Breast epithelium (tissue), 4 donors: ENCODE results near the gene NEK5. TPM values are rescaled to one million over a fixed set of nuclear protein-coding genes. Genes with fewer than 3 reads are reported as not detected.

Experiments
- DNase-seq, 2 donors: peaks; one replicate each; pipeline ENCODE4 v3.0.0-alpha.2; 2019; ENCODE audit warnings: low spot score in 2 of 2
- H3K27ac ChIP-seq, 2 donors: fragments of 200-600 bp; sonication (generic) in 1 of 2; one replicate each; pipeline ENCODE4 v1.5.1; 2016 to 2019; ENCODE audit warnings: mild to moderate bottlenecking in 1 of 2
- H3K27me3 ChIP-seq, 2 donors: fragments of 200-600 bp; sonication (generic) in 1 of 2; one replicate each; pipeline versions ENCODE4 v1.5.1 to v1.6.0; 2017 to 2019; ENCODE audit warnings: control low read depth in 1 of 2, mild to moderate bottlenecking in 1 of 2
- H3K36me3 ChIP-seq: fragments of 200-600 bp; one replicate; pipeline ENCODE4 v1.5.1; 2019
- H3K4me1 ChIP-seq, 2 donors: fragments of 200-600 bp; sonication (generic); one replicate each; pipeline ENCODE4 v1.5.1; 2016 to 2019; ENCODE audit warnings: control low read depth in 1 of 2
- H3K4me3 ChIP-seq, 3 donors: fragments of 200-600 bp; sonication (generic); 1 replicate in 2 of 3; 2 replicates in 1 of 3; pipeline ENCODE4 v1.5.1; 2016 to 2019; ENCODE audit warnings: mild to moderate bottlenecking in 3 of 3, moderate library complexity in 2 of 3
- H3K9me3 ChIP-seq, 2 donors: fragments of 200-600 bp; sonication (generic) in 1 of 2; one replicate each; pipeline ENCODE4 v1.5.1; 2016 to 2019; ENCODE audit warnings: control low read depth in 1 of 2
- POLR2A ChIP-seq: fragments of 450-650 bp; IDR thresholded peaks from one replicate; pipeline ENCODE4 v1.6.1; 2016; ENCODE audit warnings: antibody characterized with exemption, mild to moderate bottlenecking, moderate library complexity
- POLR2AphosphoS5 ChIP-seq, 3 donors: sonication (generic); formaldehyde crosslinking; IDR thresholded peaks; one replicate each; pipeline ENCODE4 v1.6.1; 2017; ENCODE audit warnings: antibody characterized with exemption in 3 of 3
- intact Hi-C: fragments of 100-400 bp; cut with DNase I; formaldehyde crosslinking; loops from one replicate; pipeline ENCODE4 v1.15.1; 2023; ENCODE audit warnings: low total_unique reads
- total RNA-seq, 3 donors: library from RNA; depleted of rRNA; stranded (reverse); fragments of >200 nt; gene quantifications; one replicate each; pipeline ENCODE4 v1.1.0, GENCODE V29; 2016
- TF ChIP-seq, protein P1 (sequence below), 3 donors: fragments of 450-650 bp; IDR thresholded peaks; one replicate each; pipeline ENCODE4 v1.5.1; 2016 to 2017; ENCODE audit warnings: antibody characterized with exemption in 3 of 3, mild to moderate bottlenecking in 3 of 3, moderate library complexity in 3 of 3

Gene NEK5
- total RNA-seq, 3 donors from 2014 or later: 0.16 to 2.9 (median 0.98) TPM

GRCh38 chr13:52136763-52137162 lies 7.9 kb upstream of the NEK5 start:
- Histone ChIP-seq H3K27ac (no peak overlapping the region), H3K36me3 (peaks cover 11% of the 10 kb centered on the region), H3K9me3 (no peaks in the 10 kb centered on the region), H3K4me1 (no peaks in the 10 kb centered on the region), H3K27me3 (no peaks in the 10 kb centered on the region), H3K4me3 (no peak overlapping the region)
- no peak for DNase-seq
- intact Hi-C loops: no loop called here
- TF ChIP-seq, protein P1, sequence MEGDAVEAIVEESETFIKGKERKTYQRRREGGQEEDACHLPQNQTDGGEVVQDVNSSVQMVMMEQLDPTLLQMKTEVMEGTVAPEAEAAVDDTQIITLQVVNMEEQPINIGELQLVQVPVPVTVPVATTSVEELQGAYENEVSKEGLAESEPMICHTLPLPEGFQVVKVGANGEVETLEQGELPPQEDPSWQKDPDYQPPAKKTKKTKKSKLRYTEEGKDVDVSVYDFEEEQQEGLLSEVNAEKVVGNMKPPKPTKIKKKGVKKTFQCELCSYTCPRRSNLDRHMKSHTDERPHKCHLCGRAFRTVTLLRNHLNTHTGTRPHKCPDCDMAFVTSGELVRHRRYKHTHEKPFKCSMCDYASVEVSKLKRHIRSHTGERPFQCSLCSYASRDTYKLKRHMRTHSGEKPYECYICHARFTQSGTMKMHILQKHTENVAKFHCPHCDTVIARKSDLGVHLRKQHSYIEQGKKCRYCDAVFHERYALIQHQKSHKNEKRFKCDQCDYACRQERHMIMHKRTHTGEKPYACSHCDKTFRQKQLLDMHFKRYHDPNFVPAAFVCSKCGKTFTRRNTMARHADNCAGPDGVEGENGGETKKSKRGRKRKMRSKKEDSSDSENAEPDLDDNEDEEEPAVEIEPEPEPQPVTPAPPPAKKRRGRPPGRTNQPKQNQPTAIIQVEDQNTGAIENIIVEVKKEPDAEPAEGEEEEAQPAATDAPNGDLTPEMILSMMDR (IDR thresholded peaks at IDR 0.05): no peak
- no peak for TF ChIP-seq POLR2AphosphoS5 (IDR thresholded peaks at IDR 0.05)

DNA sequence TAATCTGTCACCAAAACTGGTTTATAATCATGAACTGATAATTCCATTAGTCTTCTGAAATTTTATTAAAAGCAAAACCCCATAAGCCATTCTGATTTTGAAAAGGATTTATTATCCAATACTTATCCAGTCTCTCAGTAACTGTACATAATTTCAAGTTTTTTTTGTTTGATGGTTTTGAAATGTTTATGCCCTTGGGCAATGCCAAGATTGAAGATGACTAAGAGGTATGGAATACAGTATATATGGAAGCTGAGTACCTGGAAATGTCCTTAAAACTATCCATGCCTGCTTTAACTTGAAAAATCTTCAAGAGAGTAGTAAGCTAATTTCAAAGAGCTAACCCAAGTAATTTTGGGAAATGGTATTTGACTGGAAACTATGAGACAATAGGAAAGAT lies 1.8 kb upstream of the NEK5 start:
- Histone ChIP-seq H3K9me3 (no peaks in the 10 kb centered on the region), H3K27me3 (no peaks in the 10 kb centered on the region), H3K4me1 (no peaks in the 10 kb centered on the region), H3K27ac (no peak overlapping the region), H3K4me3 (no peak overlapping the region), H3K36me3 (peaks cover 8% of the 10 kb centered on the region)
- TF ChIP-seq POLR2AphosphoS5 (IDR thresholded peaks at IDR 0.05) (no peak), POLR2A (no peak)
- TF ChIP-seq, protein P1 (IDR thresholded peaks at IDR 0.05): no peak
- no peak for DNase-seq
- intact Hi-C loops: no loop called here

- no peaks in the 10 kb centered on the region for H3K27me3 ChIP-seq
- no peaks in the 10 kb centered on the region for H3K9me3 ChIP-seq
- H3K27ac ChIP-seq: peak overlapping the region; percentile 16 to 56
- DNase-seq: peak in 1 of 2 donors; percentile 40
- peak overlapping the region; percentile 62 to 78 (median 73) for H3K4me3 ChIP-seq
- H3K36me3 ChIP-seq: no peaks in the 10 kb centered on the region
- TF ChIP-seq, protein P1 (IDR thresholded peaks at IDR 0.05): peak; percentile 39 to 84 (median 77)
- no peak for TF ChIP-seq POLR2AphosphoS5 (IDR thresholded peaks at IDR 0.05)
- intact Hi-C loops: loop anchor here (10.0 kb wide), 1 partner anchor 133 kb away; no protein-coding TSS in a partner anchor
- H3K4me1 ChIP-seq: no peaks in the 10 kb centered on the region
These were observed 830 bp downstream of the NEK5 start for GRCh38 chr13:52127783-52128702.

GRCh38 chr13:52127378-52127777 lies 1.5 kb downstream of the NEK5 start:
- TF ChIP-seq POLR2AphosphoS5 (IDR thresholded peaks at IDR 0.05) (no peak), POLR2A (no peak)
- TF ChIP-seq, protein P1 (IDR thresholded peaks at IDR 0.05): no peak
- peak overlapping the region in 1 of 3 donors; percentile 78 for H3K4me3 ChIP-seq
- H3K36me3 ChIP-seq: no peaks in the 10 kb centered on the region
- no peaks in the 10 kb centered on the region for H3K27me3 ChIP-seq
- H3K9me3 ChIP-seq: no peaks in the 10 kb centered on the region
- no peak for DNase-seq
- H3K4me1 ChIP-seq: no peaks in the 10 kb centered on the region
- intact Hi-C loops: loop anchor here (10.0 kb wide), 1 partner anchor 133 kb away; no protein-coding TSS in a partner anchor
- H3K27ac ChIP-seq: no peak overlapping the region

DNA sequence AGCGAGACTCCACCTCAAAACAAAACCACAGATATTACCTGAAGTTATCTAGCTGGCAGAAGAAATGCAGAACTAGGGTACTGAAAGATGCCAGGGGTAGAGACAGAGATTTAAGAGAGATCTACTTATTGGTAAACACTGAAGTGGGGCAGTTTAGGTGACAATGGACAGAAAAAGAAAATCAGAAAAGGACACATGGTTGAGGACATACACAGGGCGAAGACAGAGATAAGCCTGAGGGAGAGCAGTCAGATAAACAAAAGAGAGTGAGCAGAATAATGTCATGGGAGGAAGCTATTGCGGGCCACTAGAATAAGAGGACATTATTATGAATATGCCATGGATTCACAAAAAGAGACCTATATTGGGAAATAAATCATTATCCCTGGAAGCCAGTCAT lies 3.3 kb downstream of the NEK5 start:
- H3K27ac ChIP-seq: no peak overlapping the region
- H3K36me3 ChIP-seq: no peaks in the 10 kb centered on the region
- TF ChIP-seq, protein P1 (IDR thresholded peaks at IDR 0.05): no peak
- TF ChIP-seq POLR2A (no peak), POLR2AphosphoS5 (IDR thresholded peaks at IDR 0.05) (no peak)
- H3K9me3 ChIP-seq: no peaks in the 10 kb centered on the region
- intact Hi-C loops: loop anchor here (10.0 kb wide), 1 partner anchor 131 kb away; no protein-coding TSS in a partner anchor
- no peaks in the 10 kb centered on the region for H3K27me3 ChIP-seq
- H3K4me1 ChIP-seq: no peaks in the 10 kb centered on the region
- DNase-seq: no peak
- H3K4me3 ChIP-seq: no peak overlapping the region
